Peyer's patch (tissue), 4 donors: Measurements from ENCODE around the gene SCAP. TPM values are rescaled to one million over a fixed set of nuclear protein-coding genes. Genes with fewer than 3 reads are reported as not detected.
"Not testable (repeated sequence)": the region's sequence is repeated elsewhere in the genome, so short reads cannot be mapped to it uniquely, and the experiment has no call there.

ENCODE experiments used
- DNase-seq, 3 donors: peaks; one replicate each; pipeline ENCODE4 v3.0.0-alpha.2; 2017 to 2019
- H3K27ac ChIP-seq, 4 donors: fragments of 200-600 bp; sonication (generic); one replicate each; pipeline ENCODE4 v1.5.1; 2016 to 2019
- H3K27me3 ChIP-seq, 2 donors: fragments of 200-600 bp; sonication (generic); one replicate each; pipeline ENCODE4 v1.5.1; 2019
- H3K36me3 ChIP-seq, 3 donors: fragments of 200-600 bp; sonication (generic); one replicate each; pipeline ENCODE4 v1.5.1; 2016 to 2019
- H3K4me1 ChIP-seq, 4 donors: fragments of 200-600 bp; sonication (generic); one replicate each; pipeline ENCODE4 v1.5.1; 2016 to 2019
- H3K4me3 ChIP-seq, 4 donors: fragments of 200-600 bp; sonication (generic); 1 replicate in 3 of 4; 2 replicates in 1 of 4; pipeline ENCODE4 v1.5.1; 2016 to 2019; ENCODE audit warnings: mild to moderate bottlenecking in 1 of 4
- H3K9me3 ChIP-seq, 4 donors: fragments of 200-600 bp; sonication (generic); one replicate each; pipeline ENCODE4 v1.5.1; 2016 to 2019; ENCODE audit warnings: mild to moderate bottlenecking in 1 of 4
- CTCF ChIP-seq, 6 experiments: fragments of 450-650 bp in 4 of 6; fragments of 200-600 bp in 2 of 6; sonication (generic) in 1 of 6; IDR thresholded peaks; one replicate each; pipeline ENCODE4 v1.5.1; 2017 to 2019; ENCODE audit warnings: antibody characterized with exemption in 6 of 6, mild to moderate bottlenecking in 3 of 6, moderate library complexity in 1 of 6
- POLR2A ChIP-seq, 2 donors: fragments of 450-650 bp; IDR thresholded peaks; one replicate each; pipeline ENCODE4 v1.5.1; 2017; ENCODE audit warnings: antibody characterized with exemption in 2 of 2, mild to moderate bottlenecking in 2 of 2, moderate library complexity in 2 of 2
- total RNA-seq, 4 donors: library from RNA; depleted of rRNA; stranded (reverse); fragments of >200 nt; gene quantifications; one replicate each; pipeline ENCODE4 v1.1.0, GENCODE V29; 2016

SCAP gene
- total RNA-seq, 4 donors from 2014 or later: 111 to 257 (median 207) TPM

- Histone ChIP-seq H3K27ac (no peak overlapping the region), H3K36me3 (peaks cover 0 to 17% (median 0%) of the 10 kb centered on the region in 3 donors), H3K27me3 (no peaks in the 10 kb centered on the region), H3K9me3 (no peaks in the 10 kb centered on the region), H3K4me1 (no peaks in the 10 kb centered on the region), H3K4me3 (no peak overlapping the region)
- no peak for TF ChIP-seq POLR2A (IDR thresholded peaks at IDR 0.05)
- TF ChIP-seq CTCF (IDR thresholded peaks at IDR 0.05): no peak
- no peak for DNase-seq
Measured at GRCh38 chr3:47491186-47491585, 15.4 kb upstream of the SCAP start.

GRCh38 chr3:47487265-47487664 lies 11.5 kb upstream of the SCAP start:
- TF ChIP-seq CTCF (IDR thresholded peaks at IDR 0.05) (no peak), POLR2A (IDR thresholded peaks at IDR 0.05) (no peak)
- no peaks in the 10 kb centered on the region for H3K9me3 ChIP-seq
- no peaks in the 10 kb centered on the region for H3K4me1 ChIP-seq
- no peaks in the 10 kb centered on the region for H3K27me3 ChIP-seq
- H3K36me3 ChIP-seq: no peaks in the 10 kb centered on the region
- H3K27ac ChIP-seq: no peak overlapping the region
- no peak overlapping the region for H3K4me3 ChIP-seq
- DNase-seq: no peak

GRCh38 chr3:47485812-47486211 lies 10.1 kb upstream of the SCAP start:
- DNase-seq: no peak
- TF ChIP-seq POLR2A (IDR thresholded peaks at IDR 0.05): no peak
- no peak for TF ChIP-seq CTCF (IDR thresholded peaks at IDR 0.05)
- no peaks in the 10 kb centered on the region for H3K27me3 ChIP-seq
- H3K36me3 ChIP-seq: no peaks in the 10 kb centered on the region
- no peaks in the 10 kb centered on the region for H3K9me3 ChIP-seq
- no peak overlapping the region for H3K4me3 ChIP-seq
- no peaks in the 10 kb centered on the region for H3K4me1 ChIP-seq
- H3K27ac ChIP-seq: no peak overlapping the region

- Histone ChIP-seq H3K9me3 (no peaks in the 10 kb centered on the region), H3K27me3 (no peaks in the 10 kb centered on the region), H3K4me3 (no peak overlapping the region), H3K4me1 (no peaks in the 10 kb centered on the region), H3K27ac (no peak overlapping the region), H3K36me3 (no peaks in the 10 kb centered on the region)
- no peak for DNase-seq
- TF ChIP-seq POLR2A (IDR thresholded peaks at IDR 0.05) (no peak), CTCF (IDR thresholded peaks at IDR 0.05) (no peak)
Measured at GRCh38 chr3:47482366-47482765, 6.6 kb upstream of the SCAP start.

- not testable (repeated sequence) for H3K4me1 ChIP-seq, H3K4me3 ChIP-seq, H3K36me3 ChIP-seq, H3K27me3 ChIP-seq, H3K9me3 ChIP-seq, H3K27ac ChIP-seq, DNase-seq
Measured at GRCh38 chr3:47481763-47482162, 6.0 kb upstream of the SCAP start.

GRCh38 chr3:47480267-47480666 lies 4.5 kb upstream of the SCAP start:
- not testable (repeated sequence) for H3K27ac ChIP-seq, H3K9me3 ChIP-seq, H3K4me3 ChIP-seq, DNase-seq, H3K4me1 ChIP-seq, H3K36me3 ChIP-seq, H3K27me3 ChIP-seq

GRCh38 chr3:47479826-47480160 lies 4.1 kb upstream of the SCAP start:
- Histone ChIP-seq H3K4me3 (no peak overlapping the region), H3K27ac (no peak overlapping the region), H3K9me3 (no peaks in the 10 kb centered on the region), H3K4me1 (peaks cover 0 to 9% (median under 1%) of the 10 kb centered on the region in 4 donors), H3K36me3 (no peaks in the 10 kb centered on the region), H3K27me3 (no peaks in the 10 kb centered on the region)
- DNase-seq: no peak
- no peak for TF ChIP-seq POLR2A (IDR thresholded peaks at IDR 0.05)
- no peak for TF ChIP-seq CTCF (IDR thresholded peaks at IDR 0.05)
